GM23338 (cell line): ENCODE data around the gene CARMIL1. TPM values are rescaled to one million over a fixed set of nuclear protein-coding genes. Genes with fewer than 3 reads are reported as not detected.

ENCODE experiments used
- ATAC-seq: fragments of 200-7000 bp; cut with Tn5 transposase; 3 replicates; pipeline ENCODE4 v1.9.1; 2020
- DNase-seq: peaks from one replicate; pipeline ENCODE4 v3.0.0-alpha.2; 2015; ENCODE audit warnings: low spot score
- H2AFZ ChIP-seq: fragments of 200-600 bp; sonication (generic); 2 replicates; pipeline ENCODE4 v1.8.0; 2016; ENCODE audit warnings: antibody characterized with exemption, mild to moderate bottlenecking, moderate library complexity
- H3F3A ChIP-seq: fragments of 200-600 bp; sonication (generic); replicated peaks from 2 replicates; pipeline ENCODE4 v1.8.0; 2017; ENCODE audit warnings: antibody characterized with exemption, mixed run types, low read depth
- H3K27ac ChIP-seq: fragments of 200-600 bp; sonication (generic); 2 replicates; pipeline ENCODE4 v1.6.1; 2016; ENCODE audit warnings: low read depth
- H3K27me3 ChIP-seq: fragments of 200-600 bp; sonication (generic); 2 replicates; pipeline ENCODE4 v1.8.0; 2016; ENCODE audit warnings: mild to moderate bottlenecking, mixed run types, moderate library complexity; ENCODE audit not compliant: insufficient read depth
- H3K36me3 ChIP-seq: fragments of 200-600 bp; sonication (generic); 2 replicates; pipeline ENCODE4 v1.8.0; 2016; ENCODE audit warnings: mild to moderate bottlenecking; ENCODE audit not compliant: insufficient read depth
- H3K4me1 ChIP-seq: fragments of 200-600 bp; sonication (generic); 2 replicates; pipeline ENCODE4 v1.8.0; 2016; ENCODE audit warnings: mild to moderate bottlenecking, moderate library complexity; ENCODE audit not compliant: insufficient read depth
- H3K4me2 ChIP-seq: fragments of 200-600 bp; sonication (generic); 2 replicates; pipeline ENCODE4 v1.7.1; 2017; ENCODE audit warnings: mixed run types
- H3K4me3 ChIP-seq: fragments of 200-600 bp; sonication (generic); 2 replicates; pipeline ENCODE4 v1.6.1; 2016; ENCODE audit warnings: mixed run types
- H3K79me2 ChIP-seq: fragments of 200-600 bp; sonication (generic); replicated peaks from 2 replicates; pipeline ENCODE4 v1.8.0; 2017; ENCODE audit warnings: mild to moderate bottlenecking; ENCODE audit not compliant: insufficient read depth
- H3K9me2 ChIP-seq: fragments of 200-600 bp; sonication (generic); 2 replicates; pipeline ENCODE4 v1.8.0; 2017; ENCODE audit not compliant: insufficient read depth
- H4K20me1 ChIP-seq: fragments of 200-600 bp; sonication (generic); replicated peaks from 2 replicates; pipeline ENCODE4 v1.8.0; 2017; ENCODE audit warnings: mild to moderate bottlenecking; ENCODE audit not compliant: insufficient read depth
- H3K27ac Mint-ChIP-seq: 2 replicates; pipeline ENCODE4 v1.8.0; 2020; ENCODE audit warnings: inconsistent platforms, mild to moderate bottlenecking, moderate library complexity, mixed read lengths
- H3K27me3 Mint-ChIP-seq: 3 replicates; pipeline ENCODE4 v1.8.0; 2022; ENCODE audit warnings: low read depth, mild to moderate bottlenecking, moderate library complexity, mixed read lengths, inconsistent platforms; ENCODE audit not compliant: insufficient read depth, poor library complexity
- H3K36me3 Mint-ChIP-seq: 3 replicates; pipeline ENCODE4 v1.8.0; 2021; ENCODE audit warnings: low read depth, mild to moderate bottlenecking, inconsistent platforms, moderate library complexity, mixed read lengths
- H3K4me1 Mint-ChIP-seq: 3 replicates; pipeline ENCODE4 v1.8.0; 2020; ENCODE audit warnings: mild to moderate bottlenecking, inconsistent platforms, mixed read lengths
- H3K4me3 Mint-ChIP-seq: 3 replicates; pipeline ENCODE4 v1.8.0; 2021; ENCODE audit warnings: moderate library complexity, mild to moderate bottlenecking, inconsistent platforms, mixed read lengths
- H3K9me3 Mint-ChIP-seq: 3 replicates; pipeline ENCODE4 v1.8.0; 2020; ENCODE audit warnings: moderate library complexity, mild to moderate bottlenecking, inconsistent platforms, mixed read lengths
- EZH2phosphoT487 ChIP-seq: fragments of 200-600 bp; sonication (generic); IDR thresholded peaks from one replicate; pipeline ENCODE4 v1.8.1; 2018; ENCODE audit warnings: antibody characterized with exemption; ENCODE audit not compliant: unreplicated experiment
- ZNF331 ChIP-seq: fragments of 250-450 bp; sonication (Bioruptor Pico); IDR thresholded peaks from 2 replicates; pipeline ENCODE4 v1.5.0; 2020; ENCODE audit warnings: low read depth, mild to moderate bottlenecking, moderate library complexity
- polyA plus RNA-seq: library from polyadenylated mRNA; unstranded; fragments of >200 nt; fragmentation: Nextera tagmentation; extraction: Ambion mirVana; gene quantifications from 2 replicates; pipeline ENCODE4 v1.2.1, GENCODE V29; 2016
- total RNA-seq: library from RNA; depleted of rRNA; stranded (reverse); fragments of >200 nt; shearing (Covaris generic); gene quantifications from 2 replicates; pipeline ENCODE4 v1.2.3, GENCODE V29; 2014
- TF ChIP-seq, protein P1 (sequence below): fragments of 250-450 bp; sonication (Bioruptor Pico); IDR thresholded peaks from 2 replicates; pipeline ENCODE4 v1.5.0; 2020; ENCODE audit warnings: mild to moderate bottlenecking, moderate library complexity
- TF ChIP-seq, protein P2 (sequence below): IDR thresholded peaks from one replicate; pipeline ENCODE4 v1.6.1; 2018; ENCODE audit warnings: antibody characterized with exemption; ENCODE audit not compliant: unreplicated experiment
- TF ChIP-seq, protein P3 (sequence below): IDR thresholded peaks from 2 replicates; pipeline ENCODE4 v1.6.1; 2016; ENCODE audit warnings: antibody characterized with exemption

The CARMIL1 gene
- total and polyA plus RNA-seq, 2 experiments from 2014 or later, result 43.2 to 66.9 TPM

DNA sequence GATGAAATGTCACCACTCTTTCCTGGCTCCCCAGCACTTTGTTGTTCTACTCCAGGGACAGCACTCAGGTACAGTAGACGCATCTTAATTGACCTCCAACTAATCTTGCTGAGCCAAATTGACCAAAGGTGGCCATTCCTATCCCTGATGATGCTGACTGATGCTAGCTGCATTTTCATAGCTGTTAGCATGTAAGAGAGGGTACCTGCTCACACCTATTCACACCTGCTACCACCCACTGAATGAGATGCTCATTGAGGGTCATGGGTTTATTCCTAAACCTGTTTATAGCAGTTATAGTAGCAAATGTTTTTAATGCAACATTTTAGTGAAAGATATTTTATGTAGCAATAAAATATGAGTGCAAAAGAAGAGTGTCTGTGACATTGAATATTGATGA lies 145.1 kb downstream of the CARMIL1 start (continued):
- TF ChIP-seq, protein P1, sequence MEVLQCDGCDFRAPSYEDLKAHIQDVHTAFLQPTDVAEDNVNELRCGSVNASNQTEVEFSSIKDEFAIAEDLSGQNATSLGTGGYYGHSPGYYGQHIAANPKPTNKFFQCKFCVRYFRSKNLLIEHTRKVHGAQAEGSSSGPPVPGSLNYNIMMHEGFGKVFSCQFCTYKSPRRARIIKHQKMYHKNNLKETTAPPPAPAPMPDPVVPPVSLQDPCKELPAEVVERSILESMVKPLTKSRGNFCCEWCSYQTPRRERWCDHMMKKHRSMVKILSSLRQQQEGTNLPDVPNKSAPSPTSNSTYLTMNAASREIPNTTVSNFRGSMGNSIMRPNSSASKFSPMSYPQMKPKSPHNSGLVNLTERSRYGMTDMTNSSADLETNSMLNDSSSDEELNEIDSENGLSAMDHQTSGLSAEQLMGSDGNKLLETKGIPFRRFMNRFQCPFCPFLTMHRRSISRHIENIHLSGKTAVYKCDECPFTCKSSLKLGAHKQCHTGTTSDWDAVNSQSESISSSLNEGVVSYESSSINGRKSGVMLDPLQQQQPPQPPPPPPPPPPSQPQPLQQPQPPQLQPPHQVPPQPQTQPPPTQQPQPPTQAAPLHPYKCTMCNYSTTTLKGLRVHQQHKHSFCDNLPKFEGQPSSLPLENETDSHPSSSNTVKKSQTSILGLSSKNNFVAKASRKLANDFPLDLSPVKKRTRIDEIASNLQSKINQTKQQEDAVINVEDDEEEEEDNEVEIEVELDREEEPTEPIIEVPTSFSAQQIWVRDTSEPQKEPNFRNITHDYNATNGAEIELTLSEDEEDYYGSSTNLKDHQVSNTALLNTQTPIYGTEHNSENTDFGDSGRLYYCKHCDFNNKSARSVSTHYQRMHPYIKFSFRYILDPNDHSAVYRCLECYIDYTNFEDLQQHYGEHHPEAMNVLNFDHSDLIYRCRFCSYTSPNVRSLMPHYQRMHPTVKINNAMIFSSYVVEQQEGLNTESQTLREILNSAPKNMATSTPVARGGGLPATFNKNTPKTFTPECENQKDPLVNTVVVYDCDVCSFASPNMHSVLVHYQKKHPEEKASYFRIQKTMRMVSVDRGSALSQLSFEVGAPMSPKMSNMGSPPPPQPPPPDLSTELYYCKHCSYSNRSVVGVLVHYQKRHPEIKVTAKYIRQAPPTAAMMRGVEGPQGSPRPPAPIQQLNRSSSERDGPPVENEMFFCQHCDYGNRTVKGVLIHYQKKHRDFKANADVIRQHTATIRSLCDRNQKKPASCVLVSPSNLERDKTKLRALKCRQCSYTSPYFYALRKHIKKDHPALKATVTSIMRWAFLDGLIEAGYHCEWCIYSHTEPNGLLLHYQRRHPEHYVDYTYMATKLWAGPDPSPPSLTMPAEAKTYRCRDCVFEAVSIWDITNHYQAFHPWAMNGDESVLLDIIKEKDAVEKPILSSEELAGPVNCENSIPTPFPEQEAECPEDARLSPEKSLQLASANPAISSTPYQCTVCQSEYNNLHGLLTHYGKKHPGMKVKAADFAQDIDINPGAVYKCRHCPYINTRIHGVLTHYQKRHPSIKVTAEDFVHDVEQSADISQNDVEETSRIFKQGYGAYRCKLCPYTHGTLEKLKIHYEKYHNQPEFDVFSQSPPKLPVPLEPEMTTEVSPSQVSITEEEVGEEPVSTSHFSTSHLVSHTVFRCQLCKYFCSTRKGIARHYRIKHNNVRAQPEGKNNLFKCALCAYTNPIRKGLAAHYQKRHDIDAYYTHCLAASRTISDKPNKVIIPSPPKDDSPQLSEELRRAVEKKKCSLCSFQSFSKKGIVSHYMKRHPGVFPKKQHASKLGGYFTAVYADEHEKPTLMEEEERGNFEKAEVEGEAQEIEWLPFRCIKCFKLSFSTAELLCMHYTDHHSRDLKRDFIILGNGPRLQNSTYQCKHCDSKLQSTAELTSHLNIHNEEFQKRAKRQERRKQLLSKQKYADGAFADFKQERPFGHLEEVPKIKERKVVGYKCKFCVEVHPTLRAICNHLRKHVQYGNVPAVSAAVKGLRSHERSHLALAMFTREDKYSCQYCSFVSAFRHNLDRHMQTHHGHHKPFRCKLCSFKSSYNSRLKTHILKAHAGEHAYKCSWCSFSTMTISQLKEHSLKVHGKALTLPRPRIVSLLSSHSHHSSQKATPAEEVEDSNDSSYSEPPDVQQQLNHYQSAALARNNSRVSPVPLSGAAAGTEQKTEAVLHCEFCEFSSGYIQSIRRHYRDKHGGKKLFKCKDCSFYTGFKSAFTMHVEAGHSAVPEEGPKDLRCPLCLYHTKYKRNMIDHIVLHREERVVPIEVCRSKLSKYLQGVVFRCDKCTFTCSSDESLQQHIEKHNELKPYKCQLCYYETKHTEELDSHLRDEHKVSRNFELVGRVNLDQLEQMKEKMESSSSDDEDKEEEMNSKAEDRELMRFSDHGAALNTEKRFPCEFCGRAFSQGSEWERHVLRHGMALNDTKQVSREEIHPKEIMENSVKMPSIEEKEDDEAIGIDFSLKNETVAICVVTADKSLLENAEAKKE (CRISPR knock-in tag), result no peak
- TF ChIP-seq EZH2phosphoT487, result no peak

DNA sequence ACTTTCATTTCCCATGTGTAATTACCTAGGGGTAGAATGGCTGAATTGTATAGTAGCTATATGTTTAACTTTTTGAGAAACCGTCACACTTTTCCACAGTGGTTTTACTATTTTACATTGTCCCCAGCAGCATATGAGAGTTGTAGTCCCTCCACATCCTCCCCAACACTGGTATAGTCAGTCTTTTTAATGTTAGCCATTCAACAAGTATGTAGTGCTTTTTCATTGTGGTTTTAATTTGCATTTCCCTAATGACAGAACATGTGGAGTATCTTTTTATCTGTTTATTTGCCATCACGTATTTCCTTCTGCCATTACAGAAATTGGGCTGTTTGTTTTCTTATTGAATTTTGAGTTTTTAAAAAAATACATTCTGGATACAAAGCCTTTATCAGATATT lies 148.4 kb downstream of the CARMIL1 start:
- no peaks in the 10 kb centered on the region; the same call in 1 of the 2 replicates for H3K79me2 ChIP-seq
- Mint-ChIP-seq H3K27ac (no peak overlapping the region), H3K9me3 (no peaks in the 10 kb centered on the region), H3K4me3 (no peak overlapping the region), H3K36me3 (no peaks in the 10 kb centered on the region), H3K4me1 (peaks cover 44% of the 10 kb centered on the region), H3K27me3 (peaks cover 5% of the 10 kb centered on the region)
- H3K4me1 ChIP-seq, result peaks cover 36% of the 10 kb centered on the region
- H3K27me3 ChIP-seq, result no peaks in the 10 kb centered on the region
- DNase-seq (no peak), ATAC-seq (no peak)
- no peak overlapping the region for H3K4me2 ChIP-seq
- no peaks in the 10 kb centered on the region for H4K20me1 ChIP-seq
- H2AFZ ChIP-seq, result no peak overlapping the region
- H3K27ac ChIP-seq, result no peak overlapping the region
- H3K9me2 ChIP-seq, result no peaks in the 10 kb centered on the region
- TF ChIP-seq ZNF331, result no peak
- TF ChIP-seq, protein P2, sequence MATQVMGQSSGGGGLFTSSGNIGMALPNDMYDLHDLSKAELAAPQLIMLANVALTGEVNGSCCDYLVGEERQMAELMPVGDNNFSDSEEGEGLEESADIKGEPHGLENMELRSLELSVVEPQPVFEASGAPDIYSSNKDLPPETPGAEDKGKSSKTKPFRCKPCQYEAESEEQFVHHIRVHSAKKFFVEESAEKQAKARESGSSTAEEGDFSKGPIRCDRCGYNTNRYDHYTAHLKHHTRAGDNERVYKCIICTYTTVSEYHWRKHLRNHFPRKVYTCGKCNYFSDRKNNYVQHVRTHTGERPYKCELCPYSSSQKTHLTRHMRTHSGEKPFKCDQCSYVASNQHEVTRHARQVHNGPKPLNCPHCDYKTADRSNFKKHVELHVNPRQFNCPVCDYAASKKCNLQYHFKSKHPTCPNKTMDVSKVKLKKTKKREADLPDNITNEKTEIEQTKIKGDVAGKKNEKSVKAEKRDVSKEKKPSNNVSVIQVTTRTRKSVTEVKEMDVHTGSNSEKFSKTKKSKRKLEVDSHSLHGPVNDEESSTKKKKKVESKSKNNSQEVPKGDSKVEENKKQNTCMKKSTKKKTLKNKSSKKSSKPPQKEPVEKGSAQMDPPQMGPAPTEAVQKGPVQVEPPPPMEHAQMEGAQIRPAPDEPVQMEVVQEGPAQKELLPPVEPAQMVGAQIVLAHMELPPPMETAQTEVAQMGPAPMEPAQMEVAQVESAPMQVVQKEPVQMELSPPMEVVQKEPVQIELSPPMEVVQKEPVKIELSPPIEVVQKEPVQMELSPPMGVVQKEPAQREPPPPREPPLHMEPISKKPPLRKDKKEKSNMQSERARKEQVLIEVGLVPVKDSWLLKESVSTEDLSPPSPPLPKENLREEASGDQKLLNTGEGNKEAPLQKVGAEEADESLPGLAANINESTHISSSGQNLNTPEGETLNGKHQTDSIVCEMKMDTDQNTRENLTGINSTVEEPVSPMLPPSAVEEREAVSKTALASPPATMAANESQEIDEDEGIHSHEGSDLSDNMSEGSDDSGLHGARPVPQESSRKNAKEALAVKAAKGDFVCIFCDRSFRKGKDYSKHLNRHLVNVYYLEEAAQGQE, result no peak
- TF ChIP-seq, protein P3, sequence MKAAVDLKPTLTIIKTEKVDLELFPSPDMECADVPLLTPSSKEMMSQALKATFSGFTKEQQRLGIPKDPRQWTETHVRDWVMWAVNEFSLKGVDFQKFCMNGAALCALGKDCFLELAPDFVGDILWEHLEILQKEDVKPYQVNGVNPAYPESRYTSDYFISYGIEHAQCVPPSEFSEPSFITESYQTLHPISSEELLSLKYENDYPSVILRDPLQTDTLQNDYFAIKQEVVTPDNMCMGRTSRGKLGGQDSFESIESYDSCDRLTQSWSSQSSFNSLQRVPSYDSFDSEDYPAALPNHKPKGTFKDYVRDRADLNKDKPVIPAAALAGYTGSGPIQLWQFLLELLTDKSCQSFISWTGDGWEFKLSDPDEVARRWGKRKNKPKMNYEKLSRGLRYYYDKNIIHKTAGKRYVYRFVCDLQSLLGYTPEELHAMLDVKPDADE, result no peak
- H3K4me3 ChIP-seq, result no peak overlapping the region
- no peaks in the 10 kb centered on the region for H3K36me3 ChIP-seq
- no peaks in the 10 kb centered on the region for H3F3A ChIP-seq
